Activated CD4-positive, alpha-beta T cell treated with anti-CD3 and anti-CD28 coated beads, Interleukin-2, amount 10 ng/mL, durations not matched to agents 7 days and 5 days (primary cell): ENCODE measurements around the gene LAMTOR3. TPM values are rescaled to one million over a fixed set of nuclear protein-coding genes. Genes with fewer than 3 reads are reported as not detected.
"Not testable (repeated sequence)": the region's sequence is repeated elsewhere in the genome, so short reads cannot be mapped to it uniquely, and the experiment has no call there.

Source experiments
- CTCF ChIA-PET: fragments of 350-600 bp; sonication (Branson Sonifier 250); formaldehyde crosslinking; loops from one replicate; lab custom pipeline; 2021; ENCODE audit warnings: antibody characterized with exemption; lab: Charles Lee
- POLR2A ChIA-PET: fragments of 350-600 bp; sonication (Branson Sonifier 250); formaldehyde crosslinking; loops from one replicate; lab custom pipeline; 2021; ENCODE audit warnings: antibody characterized with exemption; lab: Charles Lee
- DNase-seq: peaks from one replicate; pipeline ENCODE4 v3.0.0-alpha.2; 2020
- H3K27ac Mint-ChIP-seq: one replicate; pipeline ENCODE4 v1.8.0; 2021; ENCODE audit warnings: mild to moderate bottlenecking, moderate library complexity, mixed read lengths
- H3K27me3 Mint-ChIP-seq: one replicate; pipeline ENCODE4 v1.8.0; 2021; ENCODE audit warnings: mixed read lengths
- H3K36me3 Mint-ChIP-seq: one replicate; pipeline ENCODE4 v1.8.0; 2021; ENCODE audit warnings: low read depth, mixed read lengths
- H3K4me1 Mint-ChIP-seq: one replicate; pipeline ENCODE4 v1.8.0; 2021; ENCODE audit warnings: mixed read lengths
- H3K4me3 Mint-ChIP-seq: one replicate; pipeline ENCODE4 v1.8.0; 2021; ENCODE audit warnings: mild to moderate bottlenecking, moderate library complexity, mixed read lengths
- H3K9me3 Mint-ChIP-seq: one replicate; pipeline ENCODE4 v1.8.0; 2021; ENCODE audit warnings: mixed read lengths
- total RNA-seq, 2 experiments: library from RNA; stranded (reverse); gene quantifications; one replicate each; pipeline ENCODE4 v1.2.3, GENCODE V29; 2021

LAMTOR3 gene
- total RNA-seq, 2 experiments from 2014 or later, result 28.9 to 33.1 TPM

DNA sequence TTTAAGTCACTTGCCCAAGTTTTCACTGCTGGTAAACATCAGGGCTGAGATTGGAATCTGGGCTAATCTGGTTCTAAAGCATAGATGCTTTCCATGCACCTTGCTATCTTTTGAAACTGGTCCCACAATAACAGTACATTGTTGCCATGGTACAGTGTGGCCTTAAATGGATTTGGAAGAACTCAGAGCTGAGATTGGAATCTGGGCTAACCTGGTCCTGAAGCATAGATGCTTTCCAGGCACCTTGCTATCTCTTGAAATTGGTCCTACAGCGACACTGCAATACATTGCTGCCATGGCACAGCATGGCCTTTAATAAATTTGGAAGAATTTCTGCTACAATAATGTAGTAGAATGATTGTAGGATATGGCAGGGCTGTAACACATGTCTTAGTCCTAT lies 49.0 kb downstream of the LAMTOR3 start:
- Mint-ChIP-seq H3K36me3 (peaks cover 81% of the 10 kb centered on the region), H3K9me3 (peaks cover 3% of the 10 kb centered on the region), H3K4me1 (peaks cover 66% of the 10 kb centered on the region), H3K27me3 (no peaks in the 10 kb centered on the region), H3K4me3 (no peak overlapping the region), H3K27ac (peak overlapping the region; percentile 97)
- ChIA-PET POLR2A (no interaction called here), CTCF (interaction anchor here (1.1 to 3.1 kb wide), 7 partner anchors 9 to 103 kb away, joined by 3 to 11 read pairs (median 5); no protein-coding TSS in a partner anchor)
- no peak for DNase-seq

DNA sequence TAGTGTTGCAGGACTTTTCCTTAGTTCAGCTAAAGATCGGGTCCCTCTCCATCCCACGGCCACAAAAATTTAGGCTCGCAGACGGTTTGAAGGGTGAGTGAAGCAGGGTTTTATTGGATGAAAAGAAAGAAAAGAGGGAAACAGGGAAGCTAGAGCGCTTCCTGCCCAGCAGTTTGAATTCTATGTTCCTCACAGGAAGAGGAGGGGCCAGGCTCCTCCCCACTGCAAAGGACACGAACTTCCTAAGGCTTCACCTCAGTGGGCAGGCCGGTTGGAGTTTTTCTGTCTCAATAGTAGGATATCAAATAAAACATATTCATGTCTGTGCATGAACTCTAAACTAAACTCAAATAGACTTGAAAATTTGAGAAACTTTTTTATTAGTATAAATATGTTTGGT lies 50.2 kb downstream of the LAMTOR3 start:
- DNase-seq, result no peak
- H3K36me3 Mint-ChIP-seq, result peaks cover 76% of the 10 kb centered on the region
- peaks cover 59% of the 10 kb centered on the region for H3K4me1 Mint-ChIP-seq
- H3K4me3 Mint-ChIP-seq, result no peak overlapping the region
- CTCF ChIA-PET, result interaction anchor here (2.1 kb wide), 1 partner anchor 13 kb away, joined by 6 read pairs; no protein-coding TSS in a partner anchor
- peak overlapping the region; percentile 52 for H3K27ac Mint-ChIP-seq
- H3K9me3 Mint-ChIP-seq, result no peaks in the 10 kb centered on the region
- POLR2A ChIA-PET, result no interaction called here
- H3K27me3 Mint-ChIP-seq, result no peaks in the 10 kb centered on the region

DNA sequence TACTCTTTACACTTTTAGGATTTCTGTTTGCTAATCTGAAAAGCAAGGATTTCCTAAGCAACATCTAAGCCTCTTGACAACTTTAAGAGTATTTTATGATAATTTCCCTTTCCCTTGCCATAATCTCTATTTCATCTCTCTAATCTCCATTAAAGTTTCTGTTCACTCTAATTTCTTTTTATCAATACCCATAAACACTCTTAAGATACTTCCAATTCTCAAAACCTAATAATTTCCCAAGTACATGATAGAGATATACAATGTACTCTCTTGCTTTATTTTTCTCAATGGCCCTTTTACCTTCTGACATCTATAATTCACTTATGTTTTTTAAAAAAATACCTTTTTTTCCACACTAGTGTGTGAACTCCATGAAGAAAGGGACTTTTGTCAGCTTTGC lies 50.8 kb downstream of the LAMTOR3 start:
- H3K4me3 Mint-ChIP-seq, result no peak overlapping the region
- H3K27me3 Mint-ChIP-seq, result no peaks in the 10 kb centered on the region
- H3K36me3 Mint-ChIP-seq, result peaks cover 75% of the 10 kb centered on the region
- ChIA-PET POLR2A (no interaction called here), CTCF (no interaction called here)
- peak overlapping the region; percentile 17 for H3K27ac Mint-ChIP-seq
- no peak for DNase-seq
- peaks cover 53% of the 10 kb centered on the region for H3K4me1 Mint-ChIP-seq
- H3K9me3 Mint-ChIP-seq, result no peaks in the 10 kb centered on the region

DNA sequence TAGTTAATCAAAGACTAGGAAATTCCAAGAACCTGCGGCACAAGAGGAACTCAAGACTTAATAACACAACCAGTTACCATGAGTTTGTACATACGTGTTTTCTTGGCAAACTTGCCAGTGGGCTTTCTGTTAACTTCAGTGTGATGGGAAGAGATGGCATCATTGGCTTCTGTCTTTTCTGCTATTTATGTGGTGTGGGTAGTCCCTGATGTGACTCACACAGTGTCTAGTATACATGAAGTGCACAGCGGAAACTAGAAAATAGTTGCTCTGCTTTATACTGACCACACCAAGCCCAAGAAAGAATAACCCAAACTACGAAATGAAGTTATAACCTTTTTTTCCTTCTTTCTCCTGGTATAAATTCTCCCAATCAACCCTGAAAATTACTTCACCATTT lies 53.1 kb downstream of the LAMTOR3 start:
- H3K27ac Mint-ChIP-seq, result no peak overlapping the region
- H3K4me3 Mint-ChIP-seq, result no peak overlapping the region
- H3K27me3 Mint-ChIP-seq, result no peaks in the 10 kb centered on the region
- POLR2A ChIA-PET, result no interaction called here
- H3K36me3 Mint-ChIP-seq, result peaks cover 75% of the 10 kb centered on the region
- CTCF ChIA-PET, result no interaction called here
- H3K4me1 Mint-ChIP-seq, result peaks cover 34% of the 10 kb centered on the region
- H3K9me3 Mint-ChIP-seq, result no peaks in the 10 kb centered on the region
- no peak for DNase-seq

DNA sequence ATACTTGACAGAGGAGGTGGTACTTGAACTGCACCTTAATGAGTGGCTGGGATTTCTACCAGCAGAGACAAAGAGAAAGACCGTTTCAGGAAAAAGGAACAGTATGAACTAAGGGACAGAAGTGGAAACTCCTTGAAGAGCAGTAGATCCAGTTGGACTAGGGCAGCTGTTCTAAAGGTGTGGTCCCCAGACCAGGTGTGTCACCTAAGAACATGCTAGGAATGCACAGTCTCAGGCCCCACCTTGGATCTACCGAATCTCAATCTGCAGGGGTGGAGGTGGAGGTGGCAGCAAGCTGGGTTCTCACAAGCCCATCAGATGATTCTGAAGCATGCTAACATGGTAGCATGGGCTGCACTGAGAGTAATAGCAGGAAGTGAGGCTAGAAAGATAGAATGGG lies 55.3 kb downstream of the LAMTOR3 start:
- CTCF ChIA-PET, result interaction anchor here (0.5 to 1.2 kb wide), 3 partner anchors 11 to 36 kb away, joined by 3 to 4 read pairs (median 4); no protein-coding TSS in a partner anchor
- POLR2A ChIA-PET, result interaction anchor here (0.6 kb wide), 1 partner anchor 28 kb away, joined by 7 read pairs; no protein-coding TSS in a partner anchor

DNA sequence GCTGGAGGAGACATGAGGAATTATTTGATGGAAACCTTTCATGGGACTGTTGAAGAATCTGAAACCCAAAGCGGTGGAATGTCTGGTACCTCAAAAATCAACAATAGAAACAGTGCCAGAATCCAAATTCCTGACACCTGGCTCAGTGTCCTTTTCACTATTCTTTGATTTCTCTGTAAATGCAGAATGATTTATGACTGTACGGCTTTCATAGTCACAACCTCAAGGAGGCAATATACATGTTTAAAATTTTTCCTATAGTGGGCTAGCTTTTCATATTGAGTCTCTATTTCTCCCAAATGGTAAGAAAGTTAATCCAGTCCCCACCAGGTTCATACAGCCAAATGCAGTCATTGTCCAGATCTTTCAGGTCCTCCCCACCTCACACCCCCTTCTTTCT lies 58.3 kb downstream of the LAMTOR3 start:
- H3K4me1 Mint-ChIP-seq, result peaks cover 13% of the 10 kb centered on the region
- peaks cover 46% of the 10 kb centered on the region for H3K36me3 Mint-ChIP-seq
- POLR2A ChIA-PET, result no interaction called here
- H3K27ac Mint-ChIP-seq, result no peak overlapping the region
- CTCF ChIA-PET, result interaction anchor here (0.8 to 1.8 kb wide), 4 partner anchors 10 to 28 kb away, joined by 3 to 5 read pairs (median 4); no protein-coding TSS in a partner anchor
- no peak for DNase-seq
- H3K9me3 Mint-ChIP-seq, result no peaks in the 10 kb centered on the region
- no peak overlapping the region for H3K4me3 Mint-ChIP-seq
- no peaks in the 10 kb centered on the region for H3K27me3 Mint-ChIP-seq

More for the DNA sequence above, 55.3 kb downstream of the LAMTOR3 start:
- Mint-ChIP-seq H3K4me1 (peaks cover 18% of the 10 kb centered on the region), H3K36me3 (peaks cover 71% of the 10 kb centered on the region), H3K9me3 (no peaks in the 10 kb centered on the region), H3K27ac (no peak overlapping the region), H3K4me3 (no peak overlapping the region), H3K27me3 (no peaks in the 10 kb centered on the region)
- DNase-seq, result no peak

DNA sequence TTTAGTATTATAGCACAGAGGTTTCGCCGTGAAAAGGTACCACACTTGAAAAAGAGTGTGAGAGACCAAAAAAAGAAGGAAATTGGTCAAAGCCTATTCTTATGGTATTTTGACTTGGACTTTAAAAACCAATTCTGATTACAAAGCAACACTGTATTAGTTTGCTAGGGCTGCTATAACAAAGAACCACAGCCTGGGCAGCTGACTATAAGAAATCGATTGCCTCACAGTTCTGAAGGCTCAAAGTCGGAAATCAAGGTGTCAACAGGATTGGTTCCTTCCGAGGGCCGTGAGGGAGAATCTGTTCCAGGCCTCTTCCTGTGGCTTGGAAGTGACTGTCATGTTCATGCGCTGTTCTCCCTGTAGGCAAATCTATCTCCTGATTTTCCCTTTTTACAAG lies 59.7 kb downstream of the LAMTOR3 start:
- peaks cover 13% of the 10 kb centered on the region for H3K4me1 Mint-ChIP-seq
- peaks cover 41% of the 10 kb centered on the region for H3K36me3 Mint-ChIP-seq
- DNase-seq, result no peak
- H3K27me3 Mint-ChIP-seq, result no peaks in the 10 kb centered on the region
- H3K4me3 Mint-ChIP-seq, result no peak overlapping the region
- H3K27ac Mint-ChIP-seq, result no peak overlapping the region
- no peaks in the 10 kb centered on the region for H3K9me3 Mint-ChIP-seq
- CTCF ChIA-PET, result interaction anchor here (2.2 kb wide), 1 partner anchor 12 kb away, joined by 5 read pairs; no protein-coding TSS in a partner anchor
- POLR2A ChIA-PET, result no interaction called here

DNA sequence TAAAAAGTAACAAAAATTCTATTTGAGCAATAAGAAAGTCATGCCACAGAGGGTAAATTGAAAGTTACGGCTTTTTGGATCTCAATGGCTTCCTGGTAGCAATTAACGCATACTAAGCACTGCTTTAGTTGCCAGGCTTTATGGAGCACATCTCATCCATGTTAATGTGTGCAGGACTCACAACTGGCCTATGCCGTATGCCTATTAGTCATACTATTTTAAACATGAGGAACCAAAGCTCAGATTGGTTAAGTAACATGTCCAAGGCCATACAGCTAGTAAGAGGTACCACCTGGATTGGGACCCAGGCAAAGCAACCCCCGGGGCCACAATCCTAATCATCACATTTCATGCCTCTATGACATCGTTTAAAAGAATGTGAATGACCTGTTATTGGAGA lies 60.5 kb downstream of the LAMTOR3 start:
- Mint-ChIP-seq H3K27ac (no peak overlapping the region), H3K4me1 (peaks cover 12% of the 10 kb centered on the region), H3K4me3 (no peak overlapping the region), H3K27me3 (no peaks in the 10 kb centered on the region), H3K9me3 (no peaks in the 10 kb centered on the region), H3K36me3 (peaks cover 34% of the 10 kb centered on the region)
- POLR2A ChIA-PET, result no interaction called here
- CTCF ChIA-PET, result interaction anchor here (0.6 to 2.2 kb wide), 3 partner anchors 13 to 907 kb away, joined by 3 to 5 read pairs (median 3); no protein-coding TSS in a partner anchor
- DNase-seq, result no peak

DNA sequence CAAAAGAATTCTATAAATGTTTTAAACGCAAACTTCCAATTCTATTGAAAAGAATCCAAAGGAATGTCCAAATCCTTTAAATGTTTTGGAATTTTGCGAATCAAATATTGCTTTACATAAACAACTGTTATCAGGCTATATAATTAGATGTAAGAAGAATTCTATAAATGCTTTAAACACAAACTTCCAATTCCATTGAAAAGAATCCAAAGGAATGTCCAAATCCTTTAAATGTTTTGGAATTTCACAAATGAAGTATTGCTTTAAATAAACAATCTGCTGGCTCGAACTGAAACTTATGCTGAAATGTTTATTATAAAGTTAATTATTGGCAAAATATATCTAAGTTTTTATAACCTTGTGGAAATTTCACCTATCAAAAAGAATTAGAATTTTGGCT lies 61.5 kb downstream of the LAMTOR3 start:
- DNase-seq, result no peak
- H3K4me3 Mint-ChIP-seq, result no peak overlapping the region
- H3K27ac Mint-ChIP-seq, result no peak overlapping the region
- POLR2A ChIA-PET, result no interaction called here
- H3K9me3 Mint-ChIP-seq, result no peaks in the 10 kb centered on the region
- CTCF ChIA-PET, result interaction anchor here (2.2 kb wide), 1 partner anchor 14 kb away, joined by 5 read pairs; no protein-coding TSS in a partner anchor
- H3K27me3 Mint-ChIP-seq, result no peaks in the 10 kb centered on the region
- H3K4me1 Mint-ChIP-seq, result peaks cover 20% of the 10 kb centered on the region
- peaks cover 31% of the 10 kb centered on the region for H3K36me3 Mint-ChIP-seq

DNA sequence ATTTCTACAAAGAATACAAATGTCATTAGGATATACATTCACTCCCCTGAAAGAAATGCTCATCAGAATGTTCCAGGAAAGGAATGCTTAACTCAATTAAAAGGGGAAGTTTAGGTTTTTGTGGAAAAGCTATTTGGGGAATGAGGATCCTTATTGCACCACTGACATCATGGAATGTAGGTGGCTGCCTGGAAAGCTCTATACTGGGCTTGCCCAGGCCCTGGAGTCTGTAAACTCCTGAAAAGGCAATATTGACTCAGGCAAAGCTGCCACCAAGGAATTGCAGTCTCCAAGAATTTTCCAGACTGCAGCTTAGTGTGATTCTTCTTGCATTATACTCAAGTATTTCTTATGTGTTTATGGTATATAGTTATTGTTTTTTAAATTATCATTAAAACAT lies 61.9 kb downstream of the LAMTOR3 start:
- H3K27me3 Mint-ChIP-seq, result no peaks in the 10 kb centered on the region
- peaks cover 25% of the 10 kb centered on the region for H3K4me1 Mint-ChIP-seq
- H3K27ac Mint-ChIP-seq, result no peak overlapping the region
- ChIA-PET CTCF (no interaction called here), POLR2A (no interaction called here)
- peaks cover 30% of the 10 kb centered on the region for H3K36me3 Mint-ChIP-seq
- no peak for DNase-seq
- no peak overlapping the region for H3K4me3 Mint-ChIP-seq
- H3K9me3 Mint-ChIP-seq, result no peaks in the 10 kb centered on the region

DNA sequence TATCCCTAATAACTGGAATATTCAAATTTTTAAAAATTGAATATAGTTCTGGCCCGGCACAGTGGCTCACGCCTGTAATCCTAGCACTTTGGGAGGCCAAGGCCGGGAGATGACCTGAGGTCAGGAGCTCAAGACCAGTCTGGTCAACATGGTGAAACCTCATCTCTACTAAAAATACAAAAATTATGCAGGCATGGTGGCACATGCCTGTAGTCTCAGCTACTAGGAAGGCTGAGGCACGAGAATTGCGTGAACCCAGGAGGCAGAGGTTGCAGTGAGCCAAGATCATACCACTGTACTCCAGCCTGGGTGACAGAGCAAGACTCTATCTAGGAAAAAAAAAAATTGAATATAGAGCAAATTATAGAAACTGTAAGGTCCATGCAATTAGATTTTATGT lies 64.2 kb downstream of the LAMTOR3 start:
- H3K27me3 Mint-ChIP-seq, POLR2A ChIA-PET, H3K27ac Mint-ChIP-seq, H3K4me3 Mint-ChIP-seq, DNase-seq, H3K9me3 Mint-ChIP-seq: not testable (repeated sequence)
- CTCF ChIA-PET, result interaction anchor here (0.6 to 0.8 kb wide), 3 partner anchors 13 to 945 kb away, joined by 3 to 4 read pairs (median 3); partner anchors contain the start of gene DAPP1
- Mint-ChIP-seq H3K4me1 (peaks cover 38% of the 10 kb centered on the region), H3K36me3 (peaks cover 25% of the 10 kb centered on the region)

DNA sequence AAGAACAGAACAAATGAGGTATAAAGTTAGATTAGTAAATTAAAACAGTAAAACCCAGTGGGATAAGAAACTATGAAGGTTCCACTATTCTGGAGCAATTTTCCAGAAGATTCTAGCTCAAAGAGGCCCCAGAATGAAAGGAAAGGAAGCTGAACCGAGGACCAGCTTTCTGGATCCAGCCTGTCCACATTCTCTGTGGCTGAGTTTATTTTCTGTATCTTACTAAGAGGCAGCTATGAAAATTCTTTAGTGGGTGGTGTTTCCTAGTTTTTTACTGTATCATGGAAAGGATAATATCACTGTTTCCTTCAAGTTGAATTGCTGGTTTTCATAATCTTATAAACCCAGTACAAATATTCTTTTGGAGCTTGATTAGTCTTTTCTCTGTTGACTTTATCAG lies 65.8 kb downstream of the LAMTOR3 start:
- no peaks in the 10 kb centered on the region for H3K27me3 Mint-ChIP-seq
- ChIA-PET CTCF (interaction anchor here (1.3 to 1.6 kb wide), 3 partner anchors 17 to 37 kb away, joined by 4 to 6 read pairs (median 5); no protein-coding TSS in a partner anchor), POLR2A (no interaction called here)
- no peak for DNase-seq
- H3K4me1 Mint-ChIP-seq, result peaks cover 51% of the 10 kb centered on the region
- no peaks in the 10 kb centered on the region for H3K9me3 Mint-ChIP-seq
- H3K27ac Mint-ChIP-seq, result no peak overlapping the region
- peaks cover 34% of the 10 kb centered on the region for H3K36me3 Mint-ChIP-seq
- no peak overlapping the region for H3K4me3 Mint-ChIP-seq
